Measurements from ENCODE around the gene COA1. TPM values are rescaled to one million over a fixed set of nuclear protein-coding genes. Genes with fewer than 3 reads are reported as not detected.

COA1 gene
- polyA plus RNA-seq, 1 donor (not counting 4 experiments of a cell fraction or from before 2014, with no cell fraction given), result 32.2 TPM

GRCh38 chr7:43589728-43590127 is 139.6 kb downstream of the COA1 start:
- Histone ChIP-seq H3K9me3 (ENCODE audit: control insufficient read depth, low read depth, low read length) (no peaks in the 10 kb centered on the region), H4K20me1 (ENCODE audit: control insufficient read depth, extremely low read depth, insufficient read depth, low read length) (peaks cover 25% of the 10 kb centered on the region), H3K27ac (ENCODE audit: control insufficient read depth, insufficient read depth, low read length) (no peak overlapping the region), H2AFZ (ENCODE audit: control insufficient read depth, low read length) (no peak overlapping the region), H3K9me1 (ENCODE audit: control insufficient read depth, extremely low read depth, insufficient read depth, low read length) (peaks cover 3% of the 10 kb centered on the region), H3K4me2 (ENCODE audit: control insufficient read depth, extremely low read depth, insufficient read depth, low read depth, low read length) (no peak overlapping the region), H3K4me1 (ENCODE audit: control insufficient read depth, extremely low read depth, insufficient read depth, low read length) (peaks cover 55% of the 10 kb centered on the region), H3K79me2 (ENCODE audit: control insufficient read depth, insufficient read depth, low read length) (peaks cover 99% of the 10 kb centered on the region), H3K9ac (ENCODE audit: control insufficient read depth, extremely low read depth, insufficient read depth, low read length) (no peak overlapping the region), H3K27me3 (ENCODE audit: control insufficient read depth, extremely low read depth, insufficient read depth, low read length) (no peaks in the 10 kb centered on the region), H3K36me3 (ENCODE audit: control insufficient read depth in 2 of 2, extremely low read depth in 1 of 2, insufficient read depth in 2 of 2, low read length in 2 of 2) (peaks cover 0 to 8% of the 10 kb centered on the region in 2 experiments), H3K4me3 (ENCODE audit: control insufficient read depth in 2 of 3, extremely low read depth in 1 of 3, insufficient read depth in 2 of 3, low read depth in 1 of 3, low read length in 3 of 3) (no peak overlapping the region)
- no peak for DNase-seq (ENCODE audit: low read depth, low spot score)
- dilution Hi-C loops (cut with MboI; ENCODE audit: extremely low pct_ligation_motif_present, low sequenced_read_pairs), result no loop called here
- TF ChIP-seq CTCF (optimal IDR thresholded peaks at IDR 0.05 in 1 of 3, IDR thresholded peaks at IDR 0.05 in 1 of 3, conservative IDR thresholded peaks at IDR 0.05 in 1 of 3; ENCODE audit: extremely low read depth in 1 of 3, insufficient read depth in 2 of 3, low read length in 3 of 3) (no peak), EZH2 (IDR thresholded peaks at IDR 0.05; ENCODE audit: low read length) (no peak)
- FAIRE-seq, result no peak

Other genes with a start within 250 kb of the COA1 start
- gene STK17A, start 146.4 kb downstream of the COA1 start, polyA plus RNA-seq, result 33.6 to 81.3 TPM (median 46.1 TPM) in 3 replicates
- gene BLVRA, start 29.2 kb upstream of the COA1 start, polyA plus RNA-seq, result 34.8 to 59.3 TPM (median 49.6 TPM) in 3 replicates
- 94.8 to 113 TPM (median 104 TPM) in 3 replicates for gene MRPS24, start 140.0 kb upstream of the COA1 start, polyA plus RNA-seq
- gene URGCP, start 177.1 kb upstream of the COA1 start, polyA plus RNA-seq, result 24.8 to 29.7 TPM (median 27.6 TPM) in 3 replicates
- gene UBE2D4, start 196.9 kb upstream of the COA1 start, polyA plus RNA-seq, result 7.9 to 11.0 TPM (median 8.1 TPM) in 3 replicates